Measurements from ENCODE around the gene NANOS1.

The NANOS1 gene

GRCh38 chr10:119078422-119079179 lies 49.1 kb downstream of the NANOS1 start:
- no peak for TF ChIP-seq SIN3A (IDR thresholded peaks at IDR 0.05; ENCODE audit: borderline replicate concordance, insufficient read depth, low read length)
- no peak for TF ChIP-seq TAF1 (IDR thresholded peaks at IDR 0.05; ENCODE audit: borderline replicate concordance, insufficient read depth, low read length)
- TF ChIP-seq REST (IDR thresholded peaks at IDR 0.05; ENCODE audit: insufficient read depth in 1 of 2, low read depth in 2 of 2, low read length in 2 of 2) = no peak
- no peak for TF ChIP-seq POLR2AphosphoS5 (IDR thresholded peaks at IDR 0.05; ENCODE audit: low read depth, low read length)
- TF ChIP-seq FOXP2 (optimal IDR thresholded peaks at IDR 0.05; ENCODE audit: borderline replicate concordance, extremely low read depth, extremely low read length, insufficient read depth) = no peak

- no peak for TF ChIP-seq POLR2AphosphoS5 (IDR thresholded peaks at IDR 0.05; ENCODE audit: low read depth, low read length)
- no peak for TF ChIP-seq FOXP2 (optimal IDR thresholded peaks at IDR 0.05; ENCODE audit: borderline replicate concordance, extremely low read depth, extremely low read length, insufficient read depth)
- TF ChIP-seq SIN3A (IDR thresholded peaks at IDR 0.05; ENCODE audit: borderline replicate concordance, insufficient read depth, low read length) = peak; percentile 38; the same call in 1 of the 2 replicates
Measured at GRCh38 chr10:119079599-119080520, 50.3 kb downstream of the NANOS1 start.

GRCh38 chr10:119080521-119081259 lies 51.2 kb downstream of the NANOS1 start, which contains the start of gene EIF3A:
Gene EIF3A, minus strand, starts transcription at chr10:119080817. Its CDS starts 141 bp downstream, at chr10:119080676.
- TF ChIP-seq REST (IDR thresholded peaks at IDR 0.05; ENCODE audit: insufficient read depth in 1 of 2, low read depth in 2 of 2, low read length in 2 of 2) = no peak; a peak in 1 of 4 replicates
- peak; percentile 72 for TF ChIP-seq FOXP2 (optimal IDR thresholded peaks at IDR 0.05; ENCODE audit: borderline replicate concordance, extremely low read depth, extremely low read length, insufficient read depth)
- peak; percentile 96 for TF ChIP-seq POLR2AphosphoS5 (IDR thresholded peaks at IDR 0.05; ENCODE audit: low read depth, low read length)
- TF ChIP-seq TAF1 (IDR thresholded peaks at IDR 0.05; ENCODE audit: borderline replicate concordance, insufficient read depth, low read length) = peak; percentile 98
- TF ChIP-seq SIN3A (IDR thresholded peaks at IDR 0.05; ENCODE audit: borderline replicate concordance, insufficient read depth, low read length) = no peak
